GM21447 (cell line): ENCODE results near the gene RALY.

ENCODE experiments used
- ATAC-seq: cut with Tn5 transposase; IDR thresholded peaks from one replicate; pipeline ENCODE4 v1.9.1; 2021; ENCODE audit not compliant: unreplicated experiment

The RALY gene

DNA sequence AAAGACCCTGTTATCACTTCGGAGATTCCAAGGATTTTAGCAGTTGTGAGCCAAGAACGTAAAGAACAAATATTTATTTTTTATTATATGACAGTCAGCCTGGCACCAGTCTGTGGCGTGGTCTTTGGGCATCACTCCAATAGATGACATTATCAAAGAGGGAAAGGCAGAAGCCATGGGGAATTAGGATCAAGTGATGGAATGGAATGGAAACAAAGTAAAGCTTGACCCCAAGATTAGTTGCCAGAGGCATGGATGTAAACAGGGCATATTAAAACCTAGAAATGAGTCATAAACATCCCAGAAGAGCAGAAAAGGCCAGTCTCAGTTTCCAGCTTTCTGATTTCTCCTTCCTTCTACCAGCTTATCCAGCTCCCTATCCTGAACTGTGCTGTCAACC is 106.9 kb downstream of the RALY start:
- no peak for ATAC-seq

DNA sequence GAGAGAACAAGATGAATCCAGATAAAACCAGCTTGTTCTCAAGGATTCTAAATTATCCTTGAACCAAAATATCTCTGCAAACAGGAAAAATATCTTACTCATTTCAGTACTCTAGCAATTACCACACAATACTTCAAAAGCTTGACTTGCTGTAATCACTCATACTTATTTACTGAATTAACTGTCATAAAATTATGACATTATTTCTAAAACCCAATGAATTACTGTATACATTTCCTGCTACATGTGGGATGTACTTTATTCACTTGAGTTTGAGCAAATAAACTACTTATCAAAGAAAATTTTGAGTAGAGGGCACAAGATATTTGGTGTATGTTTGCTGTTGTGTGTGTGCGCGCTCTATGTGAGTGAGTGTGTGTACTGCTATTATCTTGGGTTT is 108.6 kb downstream of the RALY start:
- ATAC-seq, result no peak

DNA sequence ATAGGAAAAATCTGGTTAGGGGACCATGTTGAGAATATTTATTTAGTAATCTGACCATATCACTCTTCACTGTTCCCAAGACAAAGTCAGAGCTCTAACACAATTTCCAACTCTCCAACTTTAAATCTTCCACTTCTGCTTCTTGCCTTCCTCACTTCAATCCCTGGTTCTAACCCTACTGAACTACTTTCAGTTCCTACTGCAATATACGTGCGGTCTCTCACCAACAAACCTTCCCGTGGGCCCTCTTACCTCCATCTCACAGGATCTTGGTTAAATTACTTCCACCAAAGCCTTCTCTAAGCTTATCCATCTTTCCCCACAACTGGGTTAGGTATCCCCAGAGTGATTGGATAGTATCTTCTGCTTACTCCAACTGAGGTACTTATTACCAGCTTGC is 110.3 kb downstream of the RALY start:
- no peak for ATAC-seq

DNA sequence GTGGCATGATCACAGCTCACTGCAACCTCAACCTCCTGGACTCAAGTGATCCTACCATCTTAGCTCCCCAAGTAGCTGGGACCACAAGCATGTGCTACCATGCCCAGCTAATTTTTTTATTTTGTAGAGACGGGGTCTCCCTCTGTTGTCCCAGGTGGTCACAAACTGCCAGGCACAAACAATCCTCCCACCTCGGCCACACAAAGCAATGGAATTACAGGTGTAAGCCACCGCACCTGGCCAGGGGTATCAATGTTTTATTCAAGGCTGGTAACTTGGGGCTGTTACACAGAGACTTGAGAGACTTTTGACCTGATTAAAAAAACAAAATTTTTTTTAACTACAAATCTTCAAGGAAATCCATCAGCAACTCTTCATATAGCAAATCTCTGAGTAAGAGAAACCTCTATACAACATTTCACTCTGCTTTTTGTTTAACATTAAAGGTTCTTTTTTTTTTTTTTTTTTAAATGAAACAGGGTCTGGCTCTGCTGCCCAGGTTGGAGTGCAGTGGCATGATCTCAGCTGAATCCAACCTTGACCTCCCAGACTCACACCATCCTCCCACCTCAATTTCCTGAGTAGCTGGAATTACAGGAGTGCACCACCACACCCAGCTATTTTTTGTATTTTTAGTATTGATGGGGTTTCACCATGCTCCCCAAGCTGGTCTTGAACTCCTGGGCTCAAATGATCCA is 112.4 kb downstream of the RALY start:
- no peak for ATAC-seq

DNA sequence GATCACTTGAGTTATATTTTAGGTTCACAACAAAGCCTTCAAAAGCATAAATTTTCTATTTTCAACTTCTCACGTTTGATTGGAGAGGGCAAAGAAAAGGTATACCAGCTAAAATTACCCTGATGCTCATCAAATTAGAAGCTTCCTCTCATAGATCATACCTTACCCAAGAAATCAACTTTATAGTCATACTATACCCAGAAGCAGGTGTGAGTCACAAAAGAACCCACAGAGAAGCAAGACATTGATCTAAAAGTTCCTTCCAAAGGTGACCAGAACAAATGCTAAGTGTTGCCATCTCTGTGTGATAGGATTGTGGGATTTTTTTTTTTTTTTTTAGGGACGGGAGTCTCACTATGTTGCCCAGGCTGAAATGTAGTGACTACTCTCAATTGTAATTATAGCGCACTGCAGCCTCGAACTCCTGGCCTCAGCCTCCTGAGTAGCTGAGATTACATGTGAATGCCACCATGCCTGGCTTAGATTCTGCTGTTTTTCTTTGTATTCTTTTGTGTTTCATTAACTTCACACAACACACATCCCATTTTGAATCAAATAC is 115.0 kb downstream of the RALY start:
- no peak for ATAC-seq

DNA sequence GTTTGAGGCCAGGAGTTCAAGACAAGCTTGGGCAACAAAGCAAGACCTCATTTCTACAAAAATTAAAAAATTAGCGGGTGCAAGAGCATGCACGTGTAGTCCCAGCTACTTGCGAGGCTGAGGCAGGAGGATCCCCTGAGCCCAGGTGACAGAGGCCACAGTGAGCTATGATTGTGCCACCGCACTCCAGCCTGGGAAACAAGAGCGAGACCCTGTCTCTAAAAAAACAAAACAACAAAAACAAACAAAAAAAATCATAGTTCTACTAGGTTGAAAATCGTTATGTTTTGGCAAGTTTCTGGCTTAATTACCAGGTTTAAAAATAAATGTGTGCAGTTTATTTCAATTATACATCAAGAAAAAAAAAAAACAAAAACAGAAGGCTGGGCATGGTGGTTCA is 115.7 kb downstream of the RALY start:
- ATAC-seq, result no peak

DNA sequence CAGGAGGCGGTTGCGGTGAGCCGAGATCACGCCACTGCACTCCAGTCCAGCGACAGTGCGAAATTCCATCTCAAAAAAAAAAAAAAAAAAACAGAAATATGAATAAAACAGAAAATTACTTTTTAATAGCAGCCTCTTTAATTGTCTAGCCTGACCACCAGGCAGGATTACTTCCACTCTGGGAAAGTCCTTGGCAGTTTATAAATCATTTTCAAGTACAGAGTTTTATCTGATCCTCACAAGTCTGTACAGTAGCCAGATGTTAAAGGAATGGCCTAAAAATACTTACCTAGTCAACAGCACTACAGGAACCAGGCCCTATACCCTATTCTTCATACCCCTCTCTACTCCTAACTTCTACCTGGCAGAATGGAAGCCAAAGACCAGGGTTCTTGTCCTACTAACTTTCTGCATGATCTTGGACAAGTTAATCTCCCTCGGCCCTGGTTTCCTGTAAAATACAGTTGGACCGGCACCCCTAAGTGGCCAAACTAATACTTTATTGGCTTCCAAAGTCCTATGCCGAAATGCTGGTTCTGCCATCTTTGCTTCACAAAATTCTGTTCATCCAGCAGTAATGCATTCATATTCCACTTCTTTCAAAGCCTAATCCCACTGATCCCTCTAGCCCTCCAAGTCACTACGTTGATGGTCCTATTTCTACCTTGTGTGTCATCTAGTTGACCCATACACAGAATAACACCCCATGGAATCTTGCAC is 116.5 kb downstream of the RALY start:
- ATAC-seq, result no peak

DNA sequence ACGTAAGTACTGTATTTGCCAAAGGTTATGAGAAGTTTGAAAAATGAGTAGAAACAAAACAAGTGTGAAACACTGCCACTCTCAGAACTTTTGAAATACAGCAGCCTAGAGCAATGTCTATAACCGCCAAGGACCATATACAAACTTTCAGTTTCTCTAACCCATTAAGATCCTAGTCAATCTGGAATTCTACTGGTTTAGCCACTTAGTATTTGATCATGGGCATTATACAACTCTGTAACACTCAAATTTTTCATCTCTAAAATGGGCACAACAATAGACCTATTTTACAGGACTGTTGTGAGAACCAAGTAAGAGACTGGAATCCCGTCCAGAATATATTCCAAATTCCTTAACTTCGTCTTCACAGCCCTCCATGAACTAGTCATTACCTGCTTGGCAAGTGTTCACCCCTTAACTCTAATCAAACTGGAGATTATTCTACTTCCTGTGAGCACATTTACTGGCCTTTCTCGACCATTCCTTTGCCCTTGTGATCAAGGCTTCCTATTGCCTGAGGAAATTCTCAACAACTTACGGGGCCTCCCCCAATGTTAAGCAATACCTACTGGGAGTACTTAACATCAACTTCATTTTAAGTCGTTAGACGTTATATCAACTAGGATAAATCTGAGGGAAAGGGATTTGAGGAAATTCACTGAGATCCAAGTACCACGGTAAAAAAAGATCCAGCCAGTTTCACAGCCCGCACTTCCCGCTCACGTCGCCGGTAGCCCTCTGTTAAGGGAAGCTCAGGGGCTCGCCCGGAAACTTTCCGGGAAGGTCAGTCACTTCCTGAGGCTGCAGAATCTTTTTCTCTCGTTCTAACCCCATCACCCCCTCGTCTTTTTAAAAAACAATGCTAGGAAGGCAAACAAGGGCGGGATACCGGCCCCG is 117.3 kb downstream of the RALY start:
- ATAC-seq, result no peak

DNA sequence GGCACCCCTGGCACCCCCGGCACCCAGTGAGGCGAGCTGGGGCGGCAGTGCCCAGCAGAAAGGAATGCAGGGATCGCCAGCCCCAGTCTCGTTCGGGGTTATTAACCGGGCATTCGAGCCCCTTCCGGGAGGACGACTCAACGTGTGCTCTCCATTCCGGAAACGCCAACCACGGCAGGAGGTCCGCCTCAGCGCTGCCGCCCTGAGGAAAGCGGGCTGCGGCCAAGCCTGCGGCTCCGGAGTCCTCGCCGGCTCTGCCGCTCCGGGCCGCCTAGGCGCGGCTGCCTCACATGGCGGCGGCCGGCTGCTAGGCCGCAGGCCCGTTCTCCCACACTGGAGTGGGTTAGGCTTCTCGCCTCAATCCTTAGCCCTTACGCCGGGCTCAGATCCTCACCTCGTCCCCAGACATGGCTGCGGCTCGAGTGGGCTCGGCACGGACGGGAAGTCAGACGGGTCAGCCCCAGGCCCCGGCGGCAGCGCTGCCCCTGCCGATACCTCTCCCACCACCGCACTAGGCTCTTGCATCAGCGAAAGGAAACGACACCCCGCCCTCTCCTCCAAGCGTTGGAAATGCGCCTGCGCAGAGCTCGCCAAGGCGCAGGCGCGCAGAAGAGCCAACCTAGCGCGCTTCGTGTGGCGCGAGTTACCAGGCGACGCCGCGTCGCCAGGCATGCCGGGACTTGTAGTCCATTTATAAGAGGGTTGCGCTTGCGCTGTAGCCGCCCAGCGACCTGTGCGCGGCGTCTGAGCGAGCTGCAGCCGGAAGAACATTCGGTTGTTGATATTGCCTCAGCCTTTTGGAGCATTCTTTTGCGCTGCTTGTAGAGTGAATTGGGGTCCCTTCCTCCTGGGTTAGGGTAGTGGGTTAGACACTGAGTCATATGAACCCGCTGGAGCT is 118.2 kb downstream of the RALY start, which contains the start of gene EIF2S2:
Gene EIF2S2, minus strand, starts transcription at position 542 of the 898 bp plus-strand sequence. Its CDS starts 133 bp downstream, at position 409.
- ATAC-seq, result peak; percentile 87

DNA sequence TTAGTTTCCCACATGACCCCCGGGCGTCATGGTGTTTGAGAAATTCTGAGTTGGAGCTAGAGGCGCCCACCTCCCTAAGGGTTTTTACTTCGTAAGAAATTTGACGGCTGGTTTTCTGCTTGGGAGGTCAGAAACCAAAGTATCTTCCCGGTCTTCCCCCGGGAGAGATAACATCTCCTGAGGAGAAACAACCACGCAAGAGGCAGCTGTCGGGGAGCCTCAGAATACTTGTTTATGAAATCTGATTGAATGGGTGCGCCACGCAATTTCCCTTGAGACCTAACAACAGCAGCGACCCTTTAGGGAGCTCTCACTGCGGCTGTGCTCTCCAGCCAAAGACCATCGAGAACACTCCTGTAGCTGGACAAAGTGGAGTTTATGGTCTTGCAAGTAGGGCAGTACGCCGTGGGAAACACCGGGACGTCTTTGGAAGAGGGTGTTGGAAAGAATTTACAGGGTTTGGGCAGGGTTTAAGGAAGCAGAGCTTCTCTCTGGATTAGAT is 118.9 kb downstream of the RALY start:
- ATAC-seq, result no peak

DNA sequence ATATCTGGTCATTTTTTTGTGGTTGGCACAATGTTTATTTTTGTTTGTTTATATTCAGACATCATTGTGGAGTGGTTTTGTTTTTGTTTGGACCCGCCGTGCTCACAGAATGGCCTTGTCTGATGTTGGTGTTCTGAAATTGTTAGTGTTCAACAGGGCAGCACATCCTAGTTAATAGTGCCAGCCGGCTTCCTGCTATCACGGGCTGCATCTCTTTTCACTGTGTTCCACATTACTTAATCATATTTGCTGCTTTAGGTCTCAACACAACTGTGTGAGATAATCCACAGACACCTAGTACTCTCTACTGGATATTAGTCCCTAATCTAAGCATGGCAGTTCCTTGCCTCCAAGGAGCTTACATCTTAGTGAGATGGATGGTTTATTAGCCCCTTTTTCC is 121.1 kb downstream of the RALY start:
- no peak for ATAC-seq

DNA sequence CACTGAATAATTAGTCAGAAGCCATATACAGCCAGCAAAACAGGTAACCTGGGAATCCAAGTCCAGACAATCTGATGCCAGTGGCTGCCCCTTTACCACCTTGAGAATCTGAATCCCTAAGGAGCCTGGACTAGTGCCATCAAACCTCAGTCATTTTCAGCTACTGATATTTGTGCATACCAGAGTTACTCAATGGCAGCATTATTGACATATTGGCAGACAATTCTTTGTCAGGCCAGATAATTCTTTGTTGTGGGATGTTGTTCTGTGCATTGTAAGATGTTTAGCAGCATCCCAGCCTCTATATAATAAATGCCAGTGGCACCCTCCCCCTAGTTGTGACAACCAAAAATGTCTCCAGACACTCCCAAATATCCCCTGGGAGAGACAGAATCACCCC is 121.5 kb downstream of the RALY start:
- ATAC-seq, result no peak

DNA sequence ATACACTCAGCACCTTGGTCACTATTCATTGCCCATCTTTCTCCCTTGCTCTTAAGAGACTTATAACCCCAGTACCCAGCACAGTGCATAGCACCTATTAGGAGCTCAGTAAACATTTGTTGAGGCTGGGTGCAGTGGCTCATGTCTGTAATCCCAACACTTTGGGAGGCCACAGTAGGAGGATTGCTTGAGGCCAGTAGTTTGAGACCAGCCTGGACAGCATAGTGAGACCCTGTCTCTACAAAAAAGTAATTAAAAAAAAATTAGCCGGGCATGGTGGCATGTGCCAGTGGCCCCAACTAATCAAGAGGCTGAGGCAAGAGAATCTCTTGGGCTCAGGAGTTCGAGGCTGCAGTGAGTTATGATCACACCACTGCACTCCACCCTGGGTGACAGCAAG is 126.5 kb downstream of the RALY start:
- ATAC-seq, result no peak

DNA sequence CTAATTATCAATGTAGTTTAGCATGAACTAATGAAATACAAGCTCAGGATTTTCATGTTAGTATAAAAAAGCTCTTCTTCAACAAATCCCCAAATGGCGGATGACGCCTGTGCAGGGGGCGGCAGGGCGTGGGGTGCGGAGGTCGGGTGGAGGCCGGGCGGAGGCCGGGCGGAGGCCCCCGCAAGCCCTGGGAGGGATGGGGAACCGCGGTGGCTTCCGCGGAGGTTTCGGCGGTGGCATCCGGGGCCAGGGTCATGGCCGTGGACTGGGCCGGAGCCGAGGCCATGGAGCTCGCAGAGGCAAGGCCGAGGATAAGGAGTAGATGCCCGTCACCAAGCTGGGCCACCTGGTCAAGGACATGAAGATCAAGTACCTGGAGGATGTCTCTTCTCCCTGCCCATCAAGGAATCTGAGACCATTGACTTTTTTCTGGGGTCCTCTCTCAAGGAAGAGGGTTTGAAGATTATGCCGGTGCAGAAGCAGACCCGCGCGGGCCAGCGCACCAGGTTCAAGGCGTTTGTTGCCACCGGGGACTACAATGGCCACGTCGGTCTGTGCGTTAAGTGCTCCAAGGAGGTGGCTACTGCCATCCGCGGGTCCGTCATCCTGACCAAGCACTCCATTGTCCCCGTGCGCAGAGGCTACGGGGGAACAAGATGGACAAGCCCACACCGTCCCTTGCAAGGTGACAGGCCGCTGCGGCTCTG is 128.7 kb downstream of the RALY start:
- no peak for ATAC-seq

DNA sequence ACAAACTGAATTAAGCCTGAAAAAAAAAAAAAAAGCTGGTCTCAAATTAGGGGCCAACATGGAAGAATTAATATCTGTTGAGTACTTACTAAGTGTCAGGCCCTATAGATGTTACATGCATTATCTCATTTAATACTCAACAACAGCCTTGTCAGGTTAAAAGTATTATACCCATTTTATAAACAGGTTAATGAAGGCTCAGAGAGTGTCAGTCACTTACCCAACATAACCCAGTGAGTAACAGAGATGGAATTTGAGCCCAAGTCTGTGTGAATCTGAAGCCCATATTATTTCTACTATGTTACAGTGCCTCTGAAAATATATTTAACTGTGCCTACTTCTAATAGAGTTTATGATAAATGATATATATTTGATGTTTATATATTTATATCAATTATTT is 129.6 kb downstream of the RALY start:
- ATAC-seq, result no peak

DNA sequence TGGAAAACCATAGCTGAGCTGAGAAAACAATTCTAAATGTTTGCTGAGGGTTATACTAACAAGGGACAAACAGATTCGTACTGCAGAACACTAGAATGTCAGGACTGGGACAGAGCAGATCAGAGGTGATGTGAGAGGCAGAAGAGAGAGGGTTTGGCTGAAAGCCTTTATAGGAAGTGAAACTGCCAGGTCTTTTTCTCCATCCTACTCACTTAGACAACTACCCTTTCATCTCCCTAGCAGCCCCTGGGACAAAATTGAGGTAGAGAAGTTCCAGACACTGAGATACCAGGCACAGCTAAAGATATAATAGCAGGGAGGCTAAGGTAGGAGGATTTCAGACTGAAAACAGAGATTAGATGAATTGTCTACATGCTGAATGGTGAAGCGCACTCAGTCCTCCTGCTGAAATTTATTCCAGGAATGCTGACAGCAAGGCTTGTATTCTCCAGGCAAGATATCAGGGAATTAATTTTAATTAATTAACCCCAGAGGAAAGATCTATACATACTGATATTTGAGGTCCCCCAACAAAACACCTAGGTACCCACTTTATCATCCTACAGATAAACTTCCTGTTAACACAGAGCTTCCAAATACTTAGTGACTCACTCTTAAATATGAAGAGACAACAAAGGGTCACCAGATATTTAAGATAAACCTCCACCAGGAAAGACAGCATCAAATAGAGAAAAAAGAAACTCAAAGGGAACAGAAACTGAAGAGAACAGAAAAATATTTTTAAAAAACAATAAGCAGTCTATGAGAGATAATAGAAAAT is 130.9 kb downstream of the RALY start:
- no peak for ATAC-seq

DNA sequence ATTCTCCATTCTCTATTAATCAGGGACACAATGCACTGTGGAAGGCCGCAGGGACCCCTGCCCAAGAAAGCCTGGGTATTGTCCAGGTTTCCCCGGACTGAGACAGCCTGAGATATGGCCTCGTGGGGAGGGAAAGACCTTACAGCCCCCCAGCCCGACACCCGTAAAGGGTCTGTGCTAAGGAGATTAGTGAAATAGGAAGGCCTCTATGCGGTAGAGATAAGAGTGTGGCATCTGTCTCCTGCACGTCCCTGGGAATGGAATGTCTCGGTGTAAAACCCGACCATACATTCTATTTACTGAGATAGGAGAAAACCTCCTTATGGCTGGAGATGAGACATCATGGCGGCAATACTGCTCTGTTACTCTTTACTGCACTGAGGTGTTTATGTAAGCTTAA is 134.1 kb downstream of the RALY start:
- no peak for ATAC-seq

DNA sequence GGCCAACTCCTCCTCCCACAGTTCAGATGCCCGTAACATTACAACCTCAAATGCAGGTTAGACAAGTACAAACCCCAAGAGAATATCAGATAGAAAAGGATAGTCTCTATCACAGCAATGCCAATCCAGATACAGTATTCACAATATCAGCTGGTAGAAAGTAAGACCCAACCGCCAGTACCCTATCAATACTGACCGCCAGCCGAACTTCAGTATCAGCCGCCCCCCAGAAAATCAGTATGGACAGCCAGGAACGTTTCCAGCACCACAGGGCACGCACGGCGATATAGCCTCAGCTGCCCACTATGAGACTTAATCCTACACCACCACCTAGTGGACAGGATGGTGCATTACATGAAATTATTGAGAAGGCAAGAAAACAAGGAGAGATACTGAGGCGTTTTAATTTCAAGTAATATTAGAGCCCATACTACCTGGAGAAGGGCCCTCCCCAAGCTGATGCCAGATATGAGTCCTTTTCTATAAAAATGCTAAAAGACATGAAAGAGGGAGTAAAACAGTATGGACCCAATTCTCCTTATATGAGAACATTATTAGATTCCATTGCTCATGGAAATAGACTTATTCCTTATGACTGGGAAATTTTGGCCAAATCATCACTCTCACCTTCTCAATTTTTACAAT is 135.9 kb downstream of the RALY start:
- ATAC-seq, result no peak
